Measurements from ENCODE around the gene PRM3. TPM values are rescaled to one million over a fixed set of nuclear protein-coding genes. Genes with fewer than 3 reads are reported as not detected.
A peak's percentile ranks its signal among the peaks of the same experiment; 100 is the strongest.

The PRM3 gene
- total RNA-seq, 1 experiment from 2014 or later = not detected

GRCh38 chr16:11258553-11259492, 14.6 kb downstream of the PRM3 start:
- no peak for TF ChIP-seq CTCF (IDR thresholded peaks at IDR 0.05; ENCODE audit: unreplicated experiment)
- Mint-ChIP-seq H3K9me3 (ENCODE audit: low read depth, unreplicated experiment) (no peaks in the 10 kb centered on the region), H3K27me3 (ENCODE audit: unreplicated experiment) (no peaks in the 10 kb centered on the region), H3K36me3 (ENCODE audit: insufficient read depth, unreplicated experiment) (peaks cover 32% of the 10 kb centered on the region), H3K27ac (ENCODE audit: unreplicated experiment) (no peak overlapping the region), H3K4me3 (ENCODE audit: low read depth, unreplicated experiment) (no peak overlapping the region), H3K4me1 (ENCODE audit: low read depth, unreplicated experiment) (peaks cover 29% of the 10 kb centered on the region)
- CTCF ChIA-PET = interaction anchor here (1.1 to 5.4 kb wide), 4 partner anchors 39 to 295 kb away, joined by 3 to 34 read pairs (median 4); no protein-coding TSS in a partner anchor
- intact Hi-C loops (cut with micrococcal nuclease; ENCODE audit: unreplicated experiment) = loop anchor here (5.0 to 10.0 kb wide), 6 partner anchors 38 to 267 kb away; no protein-coding TSS in a partner anchor
- BruUV-seq (replicated peaks) = no TSS peak
- DNase-seq = no peak

- intact Hi-C loops (cut with micrococcal nuclease; ENCODE audit: unreplicated experiment) = loop anchor here (1.0 to 10.0 kb wide), 7 partner anchors 40 to 286 kb away; no protein-coding TSS in a partner anchor
- Mint-ChIP-seq H3K9me3 (ENCODE audit: low read depth, unreplicated experiment) (no peaks in the 10 kb centered on the region), H3K27me3 (ENCODE audit: unreplicated experiment) (no peaks in the 10 kb centered on the region), H3K4me1 (ENCODE audit: low read depth, unreplicated experiment) (peaks cover 29% of the 10 kb centered on the region), H3K27ac (ENCODE audit: unreplicated experiment) (peak overlapping the region; percentile 65), H3K4me3 (ENCODE audit: low read depth, unreplicated experiment) (peak overlapping the region; percentile 92), H3K36me3 (ENCODE audit: insufficient read depth, unreplicated experiment) (peaks cover 37% of the 10 kb centered on the region)
- peak; percentile 77 for TF ChIP-seq CTCF (IDR thresholded peaks at IDR 0.05; ENCODE audit: unreplicated experiment)
- CTCF ChIA-PET = interaction anchor here (0.6 to 5.4 kb wide), 13 partner anchors 40 to 303 kb away, joined by 3 to 34 read pairs (median 4); no protein-coding TSS in a partner anchor
- peak; percentile 88 for DNase-seq
- no TSS peak for BruUV-seq (replicated peaks)
Measured at GRCh38 chr16:11257131-11257938, 16.1 kb downstream of the PRM3 start.

- intact Hi-C loops (cut with micrococcal nuclease; ENCODE audit: unreplicated experiment) = loop anchor here (1.0 to 10.0 kb wide), 7 partner anchors 41 to 285 kb away; no protein-coding TSS in a partner anchor
- peaks cover 37% of the 10 kb centered on the region for H3K36me3 Mint-ChIP-seq (ENCODE audit: insufficient read depth, unreplicated experiment)
- peak overlapping the region; percentile 92 for H3K4me3 Mint-ChIP-seq (ENCODE audit: low read depth, unreplicated experiment)
- H3K27ac Mint-ChIP-seq (ENCODE audit: unreplicated experiment) = peak overlapping the region; percentile 85
- CTCF ChIA-PET = interaction anchor here (0.6 to 5.4 kb wide), 20 partner anchors 41 to 303 kb away, joined by 3 to 34 read pairs (median 4); no protein-coding TSS in a partner anchor
- peak; percentile 65 for DNase-seq
- no peaks in the 10 kb centered on the region for H3K27me3 Mint-ChIP-seq (ENCODE audit: unreplicated experiment)
- no TSS peak for BruUV-seq (replicated peaks)
- no peaks in the 10 kb centered on the region for H3K9me3 Mint-ChIP-seq (ENCODE audit: low read depth, unreplicated experiment)
- H3K4me1 Mint-ChIP-seq (ENCODE audit: low read depth, unreplicated experiment) = peaks cover 29% of the 10 kb centered on the region
- no peak for TF ChIP-seq CTCF (IDR thresholded peaks at IDR 0.05; ENCODE audit: unreplicated experiment)
Measured at GRCh38 chr16:11256661-11257130, 16.7 kb downstream of the PRM3 start.

All from Calu3 (cell line).